K562 (cell line): ENCODE results near the gene FUCA1. TPM values are rescaled to one million over a fixed set of nuclear protein-coding genes. Genes with fewer than 3 reads are reported as not detected.

Experiments
- C11orf30 ChIP-seq: fragments of 450-650 bp; IDR thresholded peaks from 2 replicates; pipeline ENCODE4 v1.6.1; 2016; ENCODE audit warnings: low read depth, mild to moderate bottlenecking
- CBX2 ChIP-seq: fragments of 200-600 bp; sonication (generic); IDR thresholded peaks from one replicate; pipeline ENCODE4 v1.6.1; 2012; ENCODE audit warnings: mild to moderate bottlenecking, low read length, inconsistent platforms; ENCODE audit not compliant: insufficient read depth, poor library complexity, severe bottlenecking
- FOSL1 ChIP-seq: fragments of 200-800 bp; sonication (Bioruptor generic); conservative IDR thresholded peaks from 2 replicates; pipeline ENCODE4 v1.6.1; 2016; ENCODE audit warnings: missing genetic modification characterization, missing compliant biosample characterization
- HLTF ChIP-seq: fragments of 450-650 bp; IDR thresholded peaks from 2 replicates; pipeline ENCODE4 v1.6.1; 2016
- NFATC3 ChIP-seq: fragments of 450-650 bp; IDR thresholded peaks from 2 replicates; pipeline ENCODE4 v1.6.1; 2017; ENCODE audit warnings: mild to moderate bottlenecking
- NRF1 ChIP-seq, 2 experiments: fragments of 450-650 bp; IDR thresholded peaks in 1 of 2; conservative IDR thresholded peaks in 1 of 2; 2 replicates each; pipeline ENCODE4 v1.6.1; 2014; ENCODE audit warnings: mild to moderate bottlenecking in 2 of 2
- SMARCA4 ChIP-seq: fragments of 450-650 bp; IDR thresholded peaks from 2 replicates; pipeline ENCODE4 v1.6.1; 2016
- TEAD4 ChIP-seq, 2 experiments: sonication (generic) in 1 of 2; formaldehyde crosslinking in 1 of 2; IDR thresholded peaks; 2 replicates each; pipeline versions ENCODE4 v1.6.1 to v1.8.0; 2012 to 2022; ENCODE audit warnings: borderline replicate concordance in 1 of 2, inconsistent platforms in 1 of 2, low read length in 1 of 2, mild to moderate bottlenecking in 1 of 2, missing genetic modification reagents in 1 of 2
- TRIM28 ChIP-seq: fragments of 450-650 bp; IDR thresholded peaks from 2 replicates; pipeline ENCODE4 v1.6.1; 2017
- ZBTB40 ChIP-seq, 2 experiments: fragments of 450-650 bp in 1 of 2; sonication (generic) in 1 of 2; formaldehyde crosslinking in 1 of 2; IDR thresholded peaks; 2 replicates each; pipeline versions ENCODE4 v1.7.1 to v1.9.0; 2016 to 2022; ENCODE audit warnings: inconsistent platforms in 1 of 2, mild to moderate bottlenecking in 1 of 2, missing genetic modification reagents in 1 of 2
- ZNF316 ChIP-seq: fragments of 450-650 bp; IDR thresholded peaks from 2 replicates; pipeline ENCODE4 v1.6.1; 2016
- polyA plus RNA-seq, 8 experiments: library from polyadenylated mRNA; depleted of rRNA in 4 of 8; stranded (reverse) in 5 of 8; unstranded in 3 of 8; fragments of >200 nt; fragmentation: Nextera tagmentation in 2 of 8; fragmentation: Illumina TruSeq in 1 of 8; extraction: Ambion mirVana in 2 of 8; extraction: Trizol in 1 of 8; gene quantifications; 2 replicates each; pipeline versions ENCODE4 v1.2.1 to v1.2.3, GENCODE V29; 2011 to 2014; ENCODE audit warnings: inconsistent platforms in 1 of 8, missing spikeins in 1 of 8
- total RNA-seq, 7 experiments: library from RNA; depleted of rRNA in 6 of 7; stranded (reverse); fragments of >200 nt in 6 of 7; fragmentation: Illumina TruSeq in 2 of 7; extraction: Trizol in 2 of 7; gene quantifications; 2 replicates each; pipeline versions ENCODE4 v1.2.1 to v1.2.3, GENCODE V29; 2011 to 2021; ENCODE audit warnings: low replicate concordance in 1 of 7
- TF ChIP-seq, protein P1 (sequence below): fragments of 250-450 bp; sonication (Bioruptor Pico); IDR thresholded peaks from 2 replicates; pipeline ENCODE4 v1.8.0; 2022; ENCODE audit warnings: inconsistent platforms

FUCA1 gene
- total and polyA plus RNA-seq, 9 of the 15 experiments (the other 6 are each of a cell fraction or from before 2014, with no cell fraction given): 7.0 to 20.5 (median 13.5) TPM

- TF ChIP-seq, protein P1, sequence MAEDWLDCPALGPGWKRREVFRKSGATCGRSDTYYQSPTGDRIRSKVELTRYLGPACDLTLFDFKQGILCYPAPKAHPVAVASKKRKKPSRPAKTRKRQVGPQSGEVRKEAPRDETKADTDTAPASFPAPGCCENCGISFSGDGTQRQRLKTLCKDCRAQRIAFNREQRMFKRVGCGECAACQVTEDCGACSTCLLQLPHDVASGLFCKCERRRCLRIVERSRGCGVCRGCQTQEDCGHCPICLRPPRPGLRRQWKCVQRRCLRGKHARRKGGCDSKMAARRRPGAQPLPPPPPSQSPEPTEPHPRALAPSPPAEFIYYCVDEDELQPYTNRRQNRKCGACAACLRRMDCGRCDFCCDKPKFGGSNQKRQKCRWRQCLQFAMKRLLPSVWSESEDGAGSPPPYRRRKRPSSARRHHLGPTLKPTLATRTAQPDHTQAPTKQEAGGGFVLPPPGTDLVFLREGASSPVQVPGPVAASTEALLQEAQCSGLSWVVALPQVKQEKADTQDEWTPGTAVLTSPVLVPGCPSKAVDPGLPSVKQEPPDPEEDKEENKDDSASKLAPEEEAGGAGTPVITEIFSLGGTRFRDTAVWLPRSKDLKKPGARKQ (CRISPR knock-in tag): peak; percentile 86; the same call in 1 of the 2 replicates
- TF ChIP-seq HLTF (peak; percentile 68; the same call in 1 of the 2 replicates), TEAD4 (IDR thresholded peaks at IDR 0.05; ENCODE audit: low read length) (no peak), TEAD4 (CRISPR knock-in tag; IDR thresholded peaks at IDR 0.05; ENCODE audit: borderline replicate concordance) (no peak), ZBTB40 (IDR thresholded peaks at IDR 0.05) (peak; percentile 48), ZBTB40 (CRISPR knock-in tag; IDR thresholded peaks at IDR 0.05) (no peak), FOSL1 (tag) (no peak), SMARCA4 (peak; percentile 21; the same call in 1 of the 2 replicates), NFATC3 (0 out of 2 replicates have a peak, but pooled peaks have one; percentile 12), C11orf30 (peak; percentile 77), TRIM28 (0 out of 2 replicates have a peak, but pooled peaks have one; percentile 16), ZNF316 (peak; percentile 85), NRF1 (conservative IDR thresholded peaks at IDR 0.05 in 1 of 2, IDR thresholded peaks at IDR 0.05 in 1 of 2) (0 out of 4 replicates have a peak, but pooled peaks of 1 of the 2 experiments have one; percentile 6), CBX2 (no peak)
- TF ChIP-seq, all 486 proteins: peak for 16
These were observed 42.1 kb downstream of the FUCA1 start (continued) for GRCh38 chr1:23825762-23826522.
